GM18499 (cell line): Measurements from ENCODE around the gene ANO6.
A peak's percentile ranks its signal among the peaks of the same experiment; 100 is the strongest.
"Not testable (repeated sequence)": the region's sequence is repeated elsewhere in the genome, so short reads cannot be mapped to it uniquely, and the experiment has no call there.

Experiments
- ATAC-seq: cut with Tn5 transposase; IDR thresholded peaks from one replicate; pipeline ENCODE4 v1.9.1; 2021; ENCODE audit warnings: moderate number of reproducible peaks; ENCODE audit not compliant: insufficient read depth, unreplicated experiment

Gene ANO6

GRCh38 chr12:45215419-45216229, at the start of gene ANO6:
ANO6 (plus strand) TSS chr12:45216095; CDS start chr12:45216322, 227 bp downstream.
- ATAC-seq: peak; percentile 40

GRCh38 chr12:45168976-45169375, 46.9 kb upstream of the ANO6 start:
- ATAC-seq: no peak

GRCh38 chr12:45170456-45171042, 45.3 kb upstream of the ANO6 start:
- ATAC-seq: no peak

- not testable (repeated sequence) for ATAC-seq
Observed at GRCh38 chr12:45173293-45173692, 42.6 kb upstream of the ANO6 start.

GRCh38 chr12:45174595-45174994, 41.3 kb upstream of the ANO6 start:
- ATAC-seq: no peak

- no peak for ATAC-seq
Observed at GRCh38 chr12:45178771-45179170, 37.1 kb upstream of the ANO6 start.

GRCh38 chr12:45182511-45182910, 33.4 kb upstream of the ANO6 start:
- ATAC-seq: no peak

GRCh38 chr12:45183246-45183645, 32.6 kb upstream of the ANO6 start:
- no peak for ATAC-seq

GRCh38 chr12:45184147-45184963, 31.5 kb upstream of the ANO6 start:
- ATAC-seq: no peak

- no peak for ATAC-seq
Observed at GRCh38 chr12:45186762-45187161, 29.1 kb upstream of the ANO6 start.

GRCh38 chr12:45189766-45190403, 26.0 kb upstream of the ANO6 start:
- no peak for ATAC-seq

GRCh38 chr12:45191239-45191638, 24.7 kb upstream of the ANO6 start:
- no peak for ATAC-seq

- no peak for ATAC-seq
Observed at GRCh38 chr12:45192707-45193106, 23.2 kb upstream of the ANO6 start.

GRCh38 chr12:45200491-45201043, 15.3 kb upstream of the ANO6 start:
- ATAC-seq: no peak

GRCh38 chr12:45203767-45204166, 12.1 kb upstream of the ANO6 start:
- no peak for ATAC-seq

GRCh38 chr12:45204757-45205156, 11.1 kb upstream of the ANO6 start:
- no peak for ATAC-seq

GRCh38 chr12:45205165-45205825, 10.6 kb upstream of the ANO6 start:
- peak; percentile 55 for ATAC-seq

GRCh38 chr12:45208604-45209487, 7.0 kb upstream of the ANO6 start:
- ATAC-seq: no peak

- ATAC-seq: no peak
Observed at GRCh38 chr12:45209784-45210183, 6.1 kb upstream of the ANO6 start.
